ENCODE results near the gene TARDBP. TPM values are rescaled to one million over a fixed set of nuclear protein-coding genes. Genes with fewer than 3 reads are reported as not detected.

The TARDBP gene
- polyA plus RNA-seq, 1 donor from 2014 or later = 129 TPM

DNA sequence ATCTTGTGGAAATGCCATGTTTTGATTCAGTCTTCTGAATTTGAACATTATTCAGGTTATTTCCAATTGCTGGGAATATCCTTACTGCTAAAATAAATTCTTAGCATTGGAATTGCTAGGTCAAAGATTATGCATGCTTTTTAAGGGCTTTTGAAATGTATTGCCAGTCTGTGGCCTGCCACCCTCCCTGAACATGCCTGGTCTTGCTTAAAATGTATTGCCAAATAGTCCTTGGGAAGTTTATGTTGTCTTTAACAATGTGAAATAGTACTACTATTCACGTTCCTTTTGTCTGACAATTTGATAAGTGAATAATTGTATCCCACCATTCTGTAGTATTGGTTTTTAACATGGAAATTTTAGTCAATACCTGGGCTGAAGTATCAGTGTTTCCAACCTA lies 13.6 kb downstream of the TARDBP start:
- Histone ChIP-seq H3K9ac (ENCODE audit: low read length) (no peak overlapping the region), H3K9me3 (ENCODE audit: low read length) (no peaks in the 10 kb centered on the region), H3K4me3 (ENCODE audit: low read length) (no peak overlapping the region), H3K27ac (ENCODE audit: low read length) (no peak overlapping the region), H3K4me2 (ENCODE audit: low read length) (no peak overlapping the region), H3K79me2 (replicated peaks; ENCODE audit: insufficient read depth, low read length) (no peaks in the 10 kb centered on the region), H4K20me1 (ENCODE audit: insufficient read depth) (peaks cover 5% of the 10 kb centered on the region), H3F3A (ENCODE audit: insufficient read depth, low read length, poor library complexity, severe bottlenecking) (no peaks in the 10 kb centered on the region), H3K9me2 (ENCODE audit: insufficient read depth, low read length) (no peaks in the 10 kb centered on the region), H3K36me3 (ENCODE audit: insufficient read depth, low read length) (peaks cover 14% of the 10 kb centered on the region), H2AFZ (ENCODE audit: low read depth, low read length) (no peak overlapping the region), H3K27me3 (ENCODE audit: insufficient read depth, low read depth, low read length) (no peaks in the 10 kb centered on the region)
- TF ChIP-seq, protein P1, sequence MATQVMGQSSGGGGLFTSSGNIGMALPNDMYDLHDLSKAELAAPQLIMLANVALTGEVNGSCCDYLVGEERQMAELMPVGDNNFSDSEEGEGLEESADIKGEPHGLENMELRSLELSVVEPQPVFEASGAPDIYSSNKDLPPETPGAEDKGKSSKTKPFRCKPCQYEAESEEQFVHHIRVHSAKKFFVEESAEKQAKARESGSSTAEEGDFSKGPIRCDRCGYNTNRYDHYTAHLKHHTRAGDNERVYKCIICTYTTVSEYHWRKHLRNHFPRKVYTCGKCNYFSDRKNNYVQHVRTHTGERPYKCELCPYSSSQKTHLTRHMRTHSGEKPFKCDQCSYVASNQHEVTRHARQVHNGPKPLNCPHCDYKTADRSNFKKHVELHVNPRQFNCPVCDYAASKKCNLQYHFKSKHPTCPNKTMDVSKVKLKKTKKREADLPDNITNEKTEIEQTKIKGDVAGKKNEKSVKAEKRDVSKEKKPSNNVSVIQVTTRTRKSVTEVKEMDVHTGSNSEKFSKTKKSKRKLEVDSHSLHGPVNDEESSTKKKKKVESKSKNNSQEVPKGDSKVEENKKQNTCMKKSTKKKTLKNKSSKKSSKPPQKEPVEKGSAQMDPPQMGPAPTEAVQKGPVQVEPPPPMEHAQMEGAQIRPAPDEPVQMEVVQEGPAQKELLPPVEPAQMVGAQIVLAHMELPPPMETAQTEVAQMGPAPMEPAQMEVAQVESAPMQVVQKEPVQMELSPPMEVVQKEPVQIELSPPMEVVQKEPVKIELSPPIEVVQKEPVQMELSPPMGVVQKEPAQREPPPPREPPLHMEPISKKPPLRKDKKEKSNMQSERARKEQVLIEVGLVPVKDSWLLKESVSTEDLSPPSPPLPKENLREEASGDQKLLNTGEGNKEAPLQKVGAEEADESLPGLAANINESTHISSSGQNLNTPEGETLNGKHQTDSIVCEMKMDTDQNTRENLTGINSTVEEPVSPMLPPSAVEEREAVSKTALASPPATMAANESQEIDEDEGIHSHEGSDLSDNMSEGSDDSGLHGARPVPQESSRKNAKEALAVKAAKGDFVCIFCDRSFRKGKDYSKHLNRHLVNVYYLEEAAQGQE (IDR thresholded peaks at IDR 0.05; ENCODE audit: borderline replicate concordance) = no peak
- no peak for TF ChIP-seq TAF1 (IDR thresholded peaks at IDR 0.05; ENCODE audit: low read depth)
- TF ChIP-seq POLR2AphosphoS5 (IDR thresholded peaks at IDR 0.05) = no peak
- no peak for TF ChIP-seq RAD21 (conservative IDR thresholded peaks at IDR 0.05)

DNA sequence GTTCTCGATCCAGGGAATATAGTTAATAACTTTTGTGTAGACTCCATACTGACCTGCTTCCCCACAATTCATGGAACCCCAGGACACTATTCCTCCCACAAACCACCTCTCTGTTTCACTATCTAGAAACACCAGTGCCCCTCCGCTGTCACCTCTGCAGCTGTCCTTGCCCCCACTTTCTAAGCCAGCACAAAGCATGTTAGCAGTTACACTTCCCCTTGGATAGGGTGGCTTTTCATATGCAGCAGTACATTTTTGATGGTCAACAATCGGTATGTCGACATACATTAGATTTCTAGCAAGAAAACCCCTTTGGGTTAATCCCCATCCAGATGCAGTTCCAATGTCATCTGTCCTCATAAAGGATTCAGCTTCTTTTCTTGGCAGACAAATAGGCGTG lies 14.4 kb downstream of the TARDBP start:
- H4K20me1 ChIP-seq (ENCODE audit: insufficient read depth) = peaks cover 5% of the 10 kb centered on the region
- H3K27me3 ChIP-seq (ENCODE audit: insufficient read depth, low read depth, low read length) = no peaks in the 10 kb centered on the region
- no peak overlapping the region for H3K4me2 ChIP-seq (ENCODE audit: low read length)
- peaks cover 14% of the 10 kb centered on the region for H3K36me3 ChIP-seq (ENCODE audit: insufficient read depth, low read length)
- no peak overlapping the region for H3K27ac ChIP-seq (ENCODE audit: low read length)
- no peaks in the 10 kb centered on the region for H3K79me2 ChIP-seq (replicated peaks; ENCODE audit: insufficient read depth, low read length)
- H3F3A ChIP-seq (ENCODE audit: insufficient read depth, low read length, poor library complexity, severe bottlenecking) = no peaks in the 10 kb centered on the region
- H3K9ac ChIP-seq (ENCODE audit: low read length) = no peak overlapping the region
- H3K9me3 ChIP-seq (ENCODE audit: low read length) = no peaks in the 10 kb centered on the region
- TF ChIP-seq POLR2AphosphoS5 (IDR thresholded peaks at IDR 0.05) (no peak), RAD21 (conservative IDR thresholded peaks at IDR 0.05) (no peak)
- TF ChIP-seq, protein P2, sequence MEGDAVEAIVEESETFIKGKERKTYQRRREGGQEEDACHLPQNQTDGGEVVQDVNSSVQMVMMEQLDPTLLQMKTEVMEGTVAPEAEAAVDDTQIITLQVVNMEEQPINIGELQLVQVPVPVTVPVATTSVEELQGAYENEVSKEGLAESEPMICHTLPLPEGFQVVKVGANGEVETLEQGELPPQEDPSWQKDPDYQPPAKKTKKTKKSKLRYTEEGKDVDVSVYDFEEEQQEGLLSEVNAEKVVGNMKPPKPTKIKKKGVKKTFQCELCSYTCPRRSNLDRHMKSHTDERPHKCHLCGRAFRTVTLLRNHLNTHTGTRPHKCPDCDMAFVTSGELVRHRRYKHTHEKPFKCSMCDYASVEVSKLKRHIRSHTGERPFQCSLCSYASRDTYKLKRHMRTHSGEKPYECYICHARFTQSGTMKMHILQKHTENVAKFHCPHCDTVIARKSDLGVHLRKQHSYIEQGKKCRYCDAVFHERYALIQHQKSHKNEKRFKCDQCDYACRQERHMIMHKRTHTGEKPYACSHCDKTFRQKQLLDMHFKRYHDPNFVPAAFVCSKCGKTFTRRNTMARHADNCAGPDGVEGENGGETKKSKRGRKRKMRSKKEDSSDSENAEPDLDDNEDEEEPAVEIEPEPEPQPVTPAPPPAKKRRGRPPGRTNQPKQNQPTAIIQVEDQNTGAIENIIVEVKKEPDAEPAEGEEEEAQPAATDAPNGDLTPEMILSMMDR (IDR thresholded peaks at IDR 0.05; ENCODE audit: poor library complexity, severe bottlenecking) = no peak
- TF ChIP-seq, protein P1 (IDR thresholded peaks at IDR 0.05; ENCODE audit: borderline replicate concordance) = no peak
- H3K4me3 ChIP-seq (ENCODE audit: low read length) = no peak overlapping the region
- H2AFZ ChIP-seq (ENCODE audit: low read depth, low read length) = no peak overlapping the region
- no peaks in the 10 kb centered on the region for H3K9me2 ChIP-seq (ENCODE audit: insufficient read depth, low read length)

Data from neural cell (in vitro differentiated cells).